Testis (tissue), 3 donors: Measurements from ENCODE around the gene TBCD. TPM values are rescaled to one million over a fixed set of nuclear protein-coding genes. Genes with fewer than 3 reads are reported as not detected.

ENCODE experiments used
- DNase-seq: peaks from one replicate; pipeline ENCODE4 v3.0.0-alpha.2; 2019
- H3K27ac ChIP-seq, 2 donors: fragments of 200-600 bp; sonication (generic); one replicate each; pipeline ENCODE4 v1.5.1; 2019
- H3K27me3 ChIP-seq: fragments of 200-600 bp; sonication (generic); one replicate; pipeline ENCODE4 v1.5.1; 2019
- H3K36me3 ChIP-seq: fragments of 200-600 bp; sonication (generic); one replicate; pipeline ENCODE4 v1.5.1; 2017; ENCODE audit warnings: low read depth; ENCODE audit errors: missing control alignments
- H3K4me1 ChIP-seq: fragments of 200-600 bp; sonication (generic); one replicate; pipeline ENCODE4 v1.5.1; 2019
- H3K4me3 ChIP-seq, 2 donors: fragments of 200-600 bp; sonication (generic); one replicate each; pipeline ENCODE4 v1.5.1; 2017 to 2019
- H3K9me3 ChIP-seq: fragments of 200-600 bp; sonication (generic); one replicate; pipeline ENCODE4 v1.5.1; 2017
- POLR2A ChIP-seq: fragments of 450-650 bp; IDR thresholded peaks from one replicate; pipeline ENCODE4 v1.6.1; 2017; ENCODE audit warnings: antibody characterized with exemption, mild to moderate bottlenecking, moderate library complexity
- WGBS, 2 donors: methylation state at CpG; one replicate each; pipeline ENCODE4 v1.1.5; 2018; 5-methylcytosine and 5-hydroxymethylcytosine counted together
- intact Hi-C: fragments of 100-400 bp; cut with DNase I; formaldehyde crosslinking; loops from one replicate; pipeline ENCODE4 v1.15.1; 2023; ENCODE audit warnings: low total_unique reads
- polyA plus RNA-seq: library from polyadenylated mRNA; stranded (reverse); fragments of 350-450 nt; fragmentation: Illumina TruSeq; extraction: RNeasy Lipid Tissue Mini Kit (QIAGEN cat#74804); gene quantifications from one replicate; pipeline ENCODE4 v1.2.3, GENCODE V29; 2014; ENCODE audit warnings: low read depth, low replicate concordance; ENCODE audit not compliant: insufficient read depth
- total RNA-seq, 2 donors: library from RNA; depleted of rRNA; stranded (reverse); fragments of >200 nt; gene quantifications; one replicate each; pipeline ENCODE4 v1.2.3, GENCODE V29; 2016
- TF ChIP-seq, protein P1 (sequence below), 3 experiments: fragments of 450-650 bp in 2 of 3; fragments of 200-600 bp in 1 of 3; sonication (generic) in 1 of 3; IDR thresholded peaks; one replicate each; pipeline ENCODE4 v1.5.1; 2016 to 2019; ENCODE audit warnings: antibody characterized with exemption in 3 of 3, mild to moderate bottlenecking in 2 of 3, moderate library complexity in 1 of 3

The TBCD gene
- total and polyA plus RNA-seq, 3 donors from 2014 or later, result 81.2 to 128 (median 115) TPM

DNA sequence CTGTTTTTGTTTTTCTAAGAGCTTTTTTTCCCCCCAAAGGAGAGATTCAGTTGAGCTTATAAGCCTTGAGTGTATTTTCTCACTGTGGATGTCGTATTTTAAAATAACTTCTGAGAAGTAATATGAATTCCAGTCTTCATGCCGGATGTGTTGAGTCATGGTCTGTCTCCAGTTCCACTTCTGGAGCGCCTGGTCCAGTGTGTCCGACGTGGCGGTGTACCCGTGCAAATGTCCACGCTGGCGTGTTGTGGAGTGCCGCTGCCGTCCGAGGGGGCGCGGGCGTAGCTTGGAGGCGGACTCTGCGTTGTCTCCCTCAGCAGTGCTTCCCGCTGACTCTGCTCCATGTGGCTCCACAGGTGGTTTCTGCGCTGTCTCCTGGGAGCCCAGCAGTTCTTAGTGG lies 148.9 kb downstream of the TBCD start:
- Histone ChIP-seq H3K9me3 (no peaks in the 10 kb centered on the region), H3K27ac (no peak overlapping the region), H3K4me3 (no peak overlapping the region), H3K4me1 (no peaks in the 10 kb centered on the region), H3K36me3 (no peaks in the 10 kb centered on the region), H3K27me3 (no peaks in the 10 kb centered on the region)
- intact Hi-C loops, result no loop called here
- no peak for DNase-seq
- TF ChIP-seq POLR2A, result no peak
- TF ChIP-seq, protein P1, sequence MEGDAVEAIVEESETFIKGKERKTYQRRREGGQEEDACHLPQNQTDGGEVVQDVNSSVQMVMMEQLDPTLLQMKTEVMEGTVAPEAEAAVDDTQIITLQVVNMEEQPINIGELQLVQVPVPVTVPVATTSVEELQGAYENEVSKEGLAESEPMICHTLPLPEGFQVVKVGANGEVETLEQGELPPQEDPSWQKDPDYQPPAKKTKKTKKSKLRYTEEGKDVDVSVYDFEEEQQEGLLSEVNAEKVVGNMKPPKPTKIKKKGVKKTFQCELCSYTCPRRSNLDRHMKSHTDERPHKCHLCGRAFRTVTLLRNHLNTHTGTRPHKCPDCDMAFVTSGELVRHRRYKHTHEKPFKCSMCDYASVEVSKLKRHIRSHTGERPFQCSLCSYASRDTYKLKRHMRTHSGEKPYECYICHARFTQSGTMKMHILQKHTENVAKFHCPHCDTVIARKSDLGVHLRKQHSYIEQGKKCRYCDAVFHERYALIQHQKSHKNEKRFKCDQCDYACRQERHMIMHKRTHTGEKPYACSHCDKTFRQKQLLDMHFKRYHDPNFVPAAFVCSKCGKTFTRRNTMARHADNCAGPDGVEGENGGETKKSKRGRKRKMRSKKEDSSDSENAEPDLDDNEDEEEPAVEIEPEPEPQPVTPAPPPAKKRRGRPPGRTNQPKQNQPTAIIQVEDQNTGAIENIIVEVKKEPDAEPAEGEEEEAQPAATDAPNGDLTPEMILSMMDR (IDR thresholded peaks at IDR 0.05), result no peak
- WGBS, 2 donors, result 92 to 98% methylated on average over 19 of the region's 19 CpGs

DNA sequence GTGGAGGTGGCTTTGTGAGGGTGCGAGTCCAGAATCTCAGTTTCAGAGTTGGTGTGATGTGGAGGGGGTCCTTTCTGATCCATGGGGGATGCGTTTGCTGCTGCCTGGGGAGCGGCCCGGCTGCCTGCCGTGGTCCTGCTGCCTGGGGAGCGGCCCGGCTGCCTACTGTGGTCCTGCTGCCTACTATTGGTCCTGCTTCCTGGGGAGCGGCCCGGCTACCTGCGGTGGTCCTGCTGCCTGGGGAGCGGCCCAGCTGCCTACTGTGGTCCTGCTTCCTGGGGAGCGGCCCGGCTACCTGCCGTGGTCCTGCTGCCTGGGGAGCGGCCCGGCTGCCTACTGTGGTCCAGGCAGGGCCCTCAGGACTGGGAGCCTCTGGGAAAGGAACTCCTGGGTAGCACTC lies 149.5 kb downstream of the TBCD start:
- Histone ChIP-seq H3K36me3 (no peaks in the 10 kb centered on the region), H3K27me3 (no peaks in the 10 kb centered on the region), H3K4me1 (no peaks in the 10 kb centered on the region), H3K4me3 (no peak overlapping the region), H3K9me3 (no peaks in the 10 kb centered on the region), H3K27ac (no peak overlapping the region)
- TF ChIP-seq POLR2A, result no peak
- TF ChIP-seq, protein P1 (IDR thresholded peaks at IDR 0.05), result no peak
- no peak for DNase-seq
- intact Hi-C loops, result no loop called here
- WGBS, 2 donors, result 98 to 100% methylated on average over 1 to 16 of the region's 16 CpGs

DNA sequence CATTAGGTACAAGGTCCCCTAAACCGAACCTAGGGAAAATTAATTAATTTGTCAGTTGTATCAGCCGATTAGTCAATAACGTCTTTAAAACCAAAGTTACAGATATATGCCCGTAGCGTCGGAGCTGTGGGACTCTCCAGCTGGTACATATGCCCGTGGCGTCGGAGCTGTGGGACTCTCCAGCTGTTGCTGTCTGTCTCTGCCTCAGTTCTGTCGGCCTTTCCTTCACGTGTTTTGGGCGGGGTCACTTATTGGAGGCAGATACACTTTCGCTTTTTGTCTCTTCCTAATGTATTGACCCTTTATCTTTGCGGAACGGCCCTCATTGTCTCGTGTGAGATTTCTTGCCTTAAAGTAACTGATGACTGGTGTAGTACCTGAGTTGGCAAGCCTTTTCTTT lies 150.0 kb downstream of the TBCD start:
- H3K4me3 ChIP-seq, result no peak overlapping the region
- H3K9me3 ChIP-seq, result no peaks in the 10 kb centered on the region
- intact Hi-C loops, result no loop called here
- no peaks in the 10 kb centered on the region for H3K27me3 ChIP-seq
- no peaks in the 10 kb centered on the region for H3K4me1 ChIP-seq
- no peak overlapping the region for H3K27ac ChIP-seq
- 83 to 85% methylated on average over 16 of the region's 16 CpGs for WGBS, 2 donors
- TF ChIP-seq POLR2A, result no peak
- TF ChIP-seq, protein P1 (IDR thresholded peaks at IDR 0.05), result no peak
- H3K36me3 ChIP-seq, result no peaks in the 10 kb centered on the region
- no peak for DNase-seq

DNA sequence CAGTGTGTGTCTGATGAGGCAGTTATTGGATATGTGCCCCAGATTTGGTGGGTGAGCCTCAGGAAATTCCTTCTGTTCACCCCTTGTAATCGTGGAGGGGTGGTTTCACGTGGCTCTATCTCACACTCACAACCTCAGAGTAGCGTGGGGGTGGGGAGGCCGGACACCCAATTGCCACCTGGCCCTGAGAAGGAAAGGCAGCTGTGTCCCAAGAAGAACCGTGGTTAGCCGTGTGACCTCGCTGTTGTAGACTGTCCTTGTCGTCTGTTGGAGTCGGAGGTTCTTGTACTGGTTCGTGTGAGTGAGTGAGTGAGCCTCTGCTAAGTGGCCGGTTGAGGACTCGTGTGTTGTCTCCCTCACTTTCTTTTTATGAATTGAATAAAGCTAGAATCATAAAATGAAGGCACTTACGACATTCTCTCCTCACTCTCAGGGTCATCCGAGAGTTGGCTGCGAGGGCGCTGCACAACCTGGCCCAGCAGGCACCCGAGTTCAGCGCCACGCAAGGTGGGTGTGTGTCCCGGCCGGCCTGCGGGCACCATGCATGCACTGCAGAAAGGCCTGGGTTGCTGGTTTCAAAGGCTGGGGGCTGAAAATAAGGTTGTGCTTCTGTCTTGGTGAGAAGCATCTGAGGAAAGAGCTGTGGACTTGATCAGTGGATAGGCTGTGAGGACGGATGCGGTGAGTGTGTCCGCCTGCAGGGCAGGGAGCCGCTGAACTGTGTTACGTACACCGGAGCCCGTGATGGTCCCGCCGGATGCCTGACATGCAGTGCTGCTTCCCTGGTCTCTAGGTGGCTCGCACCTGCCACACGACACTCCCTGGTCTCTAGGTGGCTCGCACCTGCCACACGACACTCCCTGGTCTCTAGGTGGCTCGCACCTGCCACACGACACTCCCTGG lies 151.4 kb downstream of the TBCD start:
- intact Hi-C loops, result no loop called here
- Histone ChIP-seq H3K27me3 (no peaks in the 10 kb centered on the region), H3K9me3 (no peaks in the 10 kb centered on the region), H3K27ac (no peak overlapping the region), H3K4me3 (no peak overlapping the region), H3K36me3 (no peaks in the 10 kb centered on the region), H3K4me1 (peaks cover 3% of the 10 kb centered on the region)
- 94% methylated on average over 34 to 36 of the region's 37 CpGs for WGBS, 2 donors
- DNase-seq, result no peak
- TF ChIP-seq POLR2A, result no peak
- TF ChIP-seq, protein P1 (IDR thresholded peaks at IDR 0.05), result no peak

DNA sequence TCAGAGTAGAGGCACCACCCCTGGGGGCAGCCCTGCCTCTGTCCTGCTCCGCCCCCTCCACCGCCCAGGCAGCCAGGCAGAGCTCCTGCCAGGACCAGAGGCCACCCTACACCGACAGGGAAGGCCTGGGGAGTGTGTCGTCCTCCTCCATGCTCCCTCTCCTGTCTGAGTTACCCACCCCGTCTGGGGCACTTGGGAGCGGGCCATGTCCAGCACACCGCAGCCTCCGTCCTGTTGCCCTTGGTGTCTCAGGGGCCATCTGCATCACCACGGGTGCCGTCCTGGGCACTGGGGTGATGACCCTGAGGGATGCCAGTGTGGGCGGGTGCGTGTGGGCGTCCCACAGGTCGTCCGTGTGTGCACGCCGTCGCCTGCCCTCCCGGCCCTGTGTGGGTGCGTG lies 153.3 kb downstream of the TBCD start:
- 90% methylated on average over 17 to 19 of the region's 20 CpGs for WGBS, 2 donors
- Histone ChIP-seq H3K4me3 (no peak overlapping the region), H3K4me1 (peaks cover 3% of the 10 kb centered on the region), H3K36me3 (no peaks in the 10 kb centered on the region), H3K27me3 (no peaks in the 10 kb centered on the region), H3K9me3 (no peaks in the 10 kb centered on the region), H3K27ac (no peak overlapping the region)
- DNase-seq, result no peak
- intact Hi-C loops, result no loop called here
- TF ChIP-seq, protein P1 (IDR thresholded peaks at IDR 0.05), result no peak
- no peak for TF ChIP-seq POLR2A
